Left lung (tissue), 10 donors: ENCODE results near the gene SQOR. TPM values are rescaled to one million over a fixed set of nuclear protein-coding genes. Genes with fewer than 3 reads are reported as not detected.

Experiments
- ATAC-seq: fragments of 200-7000 bp; cut with Tn5 transposase; one replicate; pipeline ENCODE4 v1.9.1; 2020; ENCODE audit warnings: moderate library complexity
- DNase-seq, 4 donors: peaks; one replicate each; pipeline ENCODE4 v3.0.0-alpha.2; 2013 to 2020
- H3K27ac ChIP-seq, 2 donors: fragments of 200-600 bp; sonication (generic) in 1 of 2; one replicate each; pipeline versions ENCODE4 v1.5.0 to v1.8.0; 2020 to 2021
- H3K27me3 ChIP-seq, 2 donors: fragments of 200-600 bp; sonication (generic) in 1 of 2; one replicate each; pipeline versions ENCODE4 v1.5.0 to v1.8.0; 2020 to 2021
- H3K36me3 ChIP-seq, 2 donors: fragments of 200-600 bp; sonication (generic) in 1 of 2; one replicate each; pipeline versions ENCODE4 v1.5.0 to v1.8.0; 2020 to 2021
- H3K4me1 ChIP-seq, 2 donors: fragments of 200-600 bp; one replicate each; pipeline ENCODE4 v1.8.0; 2021
- H3K4me3 ChIP-seq, 2 donors: fragments of 200-600 bp; sonication (generic) in 1 of 2; one replicate each; pipeline versions ENCODE4 v1.5.0 to v1.8.0; 2020 to 2021; ENCODE audit warnings: mild to moderate bottlenecking in 1 of 2
- H3K9me3 ChIP-seq, 2 donors: fragments of 200-600 bp; sonication (generic) in 1 of 2; one replicate each; pipeline versions ENCODE4 v1.5.0 to v1.8.0; 2020 to 2021
- CTCF ChIP-seq, 2 donors: fragments of 200-600 bp; sonication (generic) in 1 of 2; IDR thresholded peaks; one replicate each; pipeline versions ENCODE4 v1.5.0 to v1.8.0; 2021; ENCODE audit warnings: antibody characterized with exemption in 2 of 2
- intact Hi-C, 2 donors: fragments of 100-400 bp; cut with DNase I; formaldehyde crosslinking; loops; one replicate each; pipeline versions ENCODE4 v1.11.2 to v1.14.2; 2022
- polyA plus RNA-seq, 6 donors: library from polyadenylated mRNA; unstranded; fragments of 120-200 nt; gene quantifications; one replicate each; pipeline ENCODE4 v1.2.1, GENCODE V29; 2013; ENCODE audit not compliant: insufficient read length in 6 of 6
- total RNA-seq, 2 donors: library from RNA; stranded (reverse); fragmentation: NEBNext Ultra II Directional; extraction: Animal tissue kit (Norgen Biotek cat#: 25700); gene quantifications; one replicate each; pipeline ENCODE4 v1.2.1, GENCODE V29; 2021
- donor health status: DM: no; HTN: yes; CAD: no.
- donor health status: DM: no; HTN: no; CAD: no.

SQOR gene
- total and polyA plus RNA-seq, 8 donors, result 9.3 to 116 (median 12.0) TPM

GRCh38 chr15:45630917-45631691, 3.7 kb upstream of the SQOR start:
- no peaks in the 10 kb centered on the region for H3K36me3 ChIP-seq
- H3K27me3 ChIP-seq, result no peaks in the 10 kb centered on the region
- DNase-seq (no peak), ATAC-seq (no peak)
- no peak for TF ChIP-seq CTCF (IDR thresholded peaks at IDR 0.05)
- peak overlapping the region in 1 of 2 donors; percentile 24 for H3K4me3 ChIP-seq
- peaks cover 0 to 18% of the 10 kb centered on the region in 2 donors for H3K9me3 ChIP-seq
- H3K4me1 ChIP-seq, result peaks cover 0 to 23% of the 10 kb centered on the region in 2 donors
- intact Hi-C loops, result no loop called here
- H3K27ac ChIP-seq, result peak overlapping the region; percentile 13 to 68

GRCh38 chr15:45631776-45632175, 3.1 kb upstream of the SQOR start:
- ATAC-seq (no peak), DNase-seq (no peak)
- Histone ChIP-seq H3K27me3 (no peaks in the 10 kb centered on the region), H3K4me1 (peaks cover under 1 to 29% of the 10 kb centered on the region in 2 donors), H3K27ac (peak overlapping the region; percentile 13 to 68), H3K9me3 (peaks cover 0 to 12% of the 10 kb centered on the region in 2 donors), H3K4me3 (peak overlapping the region in 1 of 2 donors; percentile 24), H3K36me3 (no peaks in the 10 kb centered on the region)
- intact Hi-C loops, result no loop called here
- TF ChIP-seq CTCF (IDR thresholded peaks at IDR 0.05), result no peak

GRCh38 chr15:45635191-45635638, 386 bp downstream of the SQOR start:
- Histone ChIP-seq H3K9me3 (no peaks in the 10 kb centered on the region), H3K4me3 (peak overlapping the region; percentile 63 to 71), H3K27me3 (no peaks in the 10 kb centered on the region), H3K4me1 (peaks cover 15 to 63% of the 10 kb centered on the region in 2 donors), H3K36me3 (no peaks in the 10 kb centered on the region), H3K27ac (peak overlapping the region; percentile 96)
- ATAC-seq (peak; percentile 69), DNase-seq (peak in 3 of 4 donors; percentile 47 to 93 (median 78))
- intact Hi-C loops, result no loop called here
- peak; percentile 22 to 33 for TF ChIP-seq CTCF (IDR thresholded peaks at IDR 0.05)

- Histone ChIP-seq H3K9me3 (no peaks in the 10 kb centered on the region), H3K27ac (peak overlapping the region; percentile 96), H3K27me3 (no peaks in the 10 kb centered on the region), H3K4me3 (peak overlapping the region; percentile 63 to 71), H3K36me3 (no peaks in the 10 kb centered on the region), H3K4me1 (peaks cover 21 to 69% of the 10 kb centered on the region in 2 donors)
- TF ChIP-seq CTCF (IDR thresholded peaks at IDR 0.05), result no peak
- DNase-seq, result no peak
- no peak for ATAC-seq
- intact Hi-C loops, result no loop called here
Measured at GRCh38 chr15:45635763-45636292, 999 bp downstream of the SQOR start.

- H3K9me3 ChIP-seq, result no peaks in the 10 kb centered on the region
- H3K27ac ChIP-seq, result peak overlapping the region; percentile 92 to 96
- intact Hi-C loops, result no loop called here
- H3K36me3 ChIP-seq, result no peaks in the 10 kb centered on the region
- H3K4me1 ChIP-seq, result peaks cover 32 to 73% of the 10 kb centered on the region in 2 donors
- DNase-seq (no peak), ATAC-seq (no peak)
- no peak for TF ChIP-seq CTCF (IDR thresholded peaks at IDR 0.05)
- no peaks in the 10 kb centered on the region for H3K27me3 ChIP-seq
- H3K4me3 ChIP-seq, result peak overlapping the region in 1 of 2 donors; percentile 63
Measured at GRCh38 chr15:45637141-45637540, 2.3 kb downstream of the SQOR start.
